Fibroblast of villous mesenchyme (primary cell): ENCODE results near the gene MEGF9. TPM values are rescaled to one million over a fixed set of nuclear protein-coding genes. Genes with fewer than 3 reads are reported as not detected.

Experiments
- DNase-seq: peaks from one replicate; pipeline ENCODE4 v3.0.0-alpha.2; 2010; ENCODE audit warnings: low read depth
- H3K4me3 ChIP-seq: 2 replicates; pipeline ENCODE4 v1.5.1; 2011; ENCODE audit warnings: low read depth, mild to moderate bottlenecking, low read length
- CTCF ChIP-seq: IDR thresholded peaks from 2 replicates; pipeline ENCODE4 v1.5.1; 2012; ENCODE audit warnings: low read depth, mild to moderate bottlenecking, low read length; ENCODE audit not compliant: insufficient read depth
- total RNA-seq: library from RNA; depleted of rRNA; stranded (reverse); fragments of >200 nt; gene quantifications from 2 replicates; pipeline ENCODE4 v1.2.3, GENCODE V29; 2012

The MEGF9 gene
- total RNA-seq, 1 donor, result 4.3 TPM

GRCh38 chr9:120708526-120709224 lies 5.6 kb downstream of the MEGF9 start:
- no peak for TF ChIP-seq CTCF
- DNase-seq, result peak; percentile 52

GRCh38 chr9:120707170-120707569 lies 7.1 kb downstream of the MEGF9 start:
- no peak for DNase-seq
- TF ChIP-seq CTCF, result no peak
- no peak overlapping the region for H3K4me3 ChIP-seq

More at GRCh38 chr9:120708526-120709224, 5.6 kb downstream of the MEGF9 start:
- H3K4me3 ChIP-seq, result no peak overlapping the region

GRCh38 chr9:120705174-120705573 lies 9.1 kb downstream of the MEGF9 start:
- H3K4me3 ChIP-seq, result no peak overlapping the region
- no peak for DNase-seq
- no peak for TF ChIP-seq CTCF

- TF ChIP-seq CTCF, result no peak
- no peak for DNase-seq
- no peak overlapping the region for H3K4me3 ChIP-seq
These were observed 12.2 kb downstream of the MEGF9 start for GRCh38 chr9:120702075-120702474.

- no peak for TF ChIP-seq CTCF
- H3K4me3 ChIP-seq, result no peak overlapping the region
- DNase-seq, result no peak
These were observed 13.0 kb downstream of the MEGF9 start for GRCh38 chr9:120701248-120701647.

- TF ChIP-seq CTCF, result no peak
- no peak for DNase-seq
- H3K4me3 ChIP-seq, result no peak overlapping the region
These were observed 15.5 kb downstream of the MEGF9 start for GRCh38 chr9:120698766-120699165.

- no peak overlapping the region for H3K4me3 ChIP-seq
- no peak for TF ChIP-seq CTCF
- no peak for DNase-seq
These were observed 16.8 kb downstream of the MEGF9 start for GRCh38 chr9:120697448-120697847.
